HG03108 (cell line): ENCODE results near the gene HMOX1.

ENCODE experiments used
- ATAC-seq: cut with Tn5 transposase; IDR thresholded peaks from one replicate; pipeline ENCODE4 v1.9.1; 2021; ENCODE audit warnings: moderate library complexity; ENCODE audit not compliant: unreplicated experiment

Gene HMOX1

GRCh38 chr22:35400501-35400790 is 19.6 kb downstream of the HMOX1 start:
- no peak for ATAC-seq

GRCh38 chr22:35401863-35402262 is 21.0 kb downstream of the HMOX1 start:
- no peak for ATAC-seq

GRCh38 chr22:35403356-35403755 is 22.5 kb downstream of the HMOX1 start:
- no peak for ATAC-seq

- ATAC-seq, result no peak
These were observed 23.3 kb downstream of the HMOX1 start for GRCh38 chr22:35404176-35404575.

GRCh38 chr22:35406443-35406842 is 25.5 kb downstream of the HMOX1 start:
- ATAC-seq, result no peak

- ATAC-seq, result no peak
These were observed 26.5 kb downstream of the HMOX1 start for GRCh38 chr22:35407362-35407761.

GRCh38 chr22:35409783-35410662 is 29.1 kb downstream of the HMOX1 start:
- peak; percentile 48 for ATAC-seq

- no peak for ATAC-seq
These were observed 29.8 kb downstream of the HMOX1 start for GRCh38 chr22:35410663-35411034.

GRCh38 chr22:35411102-35411501 is 30.2 kb downstream of the HMOX1 start:
- ATAC-seq, result no peak

- ATAC-seq, result no peak
These were observed 32.7 kb downstream of the HMOX1 start for GRCh38 chr22:35413624-35414023.

GRCh38 chr22:35417606-35418005 is 36.7 kb downstream of the HMOX1 start:
- no peak for ATAC-seq

GRCh38 chr22:35418088-35418487 is 37.2 kb downstream of the HMOX1 start:
- ATAC-seq, result no peak

GRCh38 chr22:35418731-35419130 is 37.8 kb downstream of the HMOX1 start:
- ATAC-seq, result no peak

- no peak for ATAC-seq
These were observed 38.9 kb downstream of the HMOX1 start for GRCh38 chr22:35419756-35420155.

GRCh38 chr22:35421121-35421520 is 40.2 kb downstream of the HMOX1 start:
- ATAC-seq, result no peak

- ATAC-seq, result no peak
These were observed 41.2 kb downstream of the HMOX1 start for GRCh38 chr22:35422145-35422544.

GRCh38 chr22:35422936-35423335 is 42.0 kb downstream of the HMOX1 start:
- ATAC-seq, result no peak

GRCh38 chr22:35424081-35424480 is 43.2 kb downstream of the HMOX1 start:
- no peak for ATAC-seq

- ATAC-seq, result no peak
These were observed 43.9 kb downstream of the HMOX1 start for GRCh38 chr22:35424761-35425160.

GRCh38 chr22:35425546-35425945 is 44.6 kb downstream of the HMOX1 start:
- no peak for ATAC-seq

- ATAC-seq, result no peak
These were observed 45.3 kb downstream of the HMOX1 start for GRCh38 chr22:35425971-35426800.

- no peak for ATAC-seq
These were observed 45.9 kb downstream of the HMOX1 start for GRCh38 chr22:35426801-35427140.
